Measurements from ENCODE around the gene SKAP2. TPM values are rescaled to one million over a fixed set of nuclear protein-coding genes. Genes with fewer than 3 reads are reported as not detected.

The SKAP2 gene
- total RNA-seq, 4 donors from 2014 or later = 13.2 to 18.2 (median 15.0) TPM

GRCh38 chr7:26655781-26656180 is 208.6 kb downstream of the SKAP2 start:
- intact Hi-C loops (cut with DNase I; ENCODE audit: low total_unique reads) = no loop called here
- TF ChIP-seq CTCF (IDR thresholded peaks at IDR 0.05) (no peak), POLR2A (IDR thresholded peaks at IDR 0.05) (no peak)
- no peak for DNase-seq (ENCODE audit: low spot score in 2 of 2)
- WGBS, 2 donors = 91 to 97% methylated on average over 2 of the region's 2 CpGs
- no peak overlapping the region for H3K4me3 ChIP-seq (ENCODE audit: low read depth, poor library complexity, severe bottlenecking)

- no peak for DNase-seq (ENCODE audit: low spot score in 2 of 2)
- H3K4me3 ChIP-seq (ENCODE audit: low read depth, poor library complexity, severe bottlenecking) = no peak overlapping the region
- TF ChIP-seq CTCF (IDR thresholded peaks at IDR 0.05) (no peak), POLR2A (IDR thresholded peaks at IDR 0.05) (no peak)
- WGBS, 2 donors = 45 to 52% methylated on average over 8 of the region's 8 CpGs
- intact Hi-C loops (cut with DNase I; ENCODE audit: low total_unique reads) = no loop called here
Measured at GRCh38 chr7:26653430-26654399, 210.7 kb downstream of the SKAP2 start.

GRCh38 chr7:26652401-26653100 is 211.8 kb downstream of the SKAP2 start:
- H3K4me3 ChIP-seq (ENCODE audit: low read depth, poor library complexity, severe bottlenecking) = no peak overlapping the region
- 92 to 95% methylated on average over 8 of the region's 8 CpGs for WGBS, 2 donors
- TF ChIP-seq POLR2A (IDR thresholded peaks at IDR 0.05) (no peak), CTCF (IDR thresholded peaks at IDR 0.05) (no peak)
- no peak for DNase-seq (ENCODE audit: low spot score in 2 of 2)
- intact Hi-C loops (cut with DNase I; ENCODE audit: low total_unique reads) = no loop called here

GRCh38 chr7:26650103-26650502 is 214.3 kb downstream of the SKAP2 start:
- DNase-seq (ENCODE audit: low spot score in 2 of 2) = no peak
- no peak overlapping the region for H3K4me3 ChIP-seq (ENCODE audit: low read depth, poor library complexity, severe bottlenecking)
- intact Hi-C loops (cut with DNase I; ENCODE audit: low total_unique reads) = no loop called here
- TF ChIP-seq POLR2A (IDR thresholded peaks at IDR 0.05) (no peak), CTCF (IDR thresholded peaks at IDR 0.05) (no peak)
- 73 to 76% methylated on average over 2 of the region's 2 CpGs for WGBS, 2 donors

- WGBS, 2 donors = 91 to 92% methylated on average over 3 of the region's 3 CpGs
- H3K4me3 ChIP-seq (ENCODE audit: low read depth, poor library complexity, severe bottlenecking) = no peak overlapping the region
- TF ChIP-seq CTCF (IDR thresholded peaks at IDR 0.05) = no peak
- no peak for TF ChIP-seq POLR2A (IDR thresholded peaks at IDR 0.05)
- DNase-seq (ENCODE audit: low spot score in 2 of 2) = no peak
- intact Hi-C loops (cut with DNase I; ENCODE audit: low total_unique reads) = no loop called here
Measured at GRCh38 chr7:26649388-26649787, 215.0 kb downstream of the SKAP2 start.

Measured in lower leg skin (tissue), 4 donors.